Activated CD8-positive, alpha-beta T cell treated with anti-CD3 and anti-CD28 coated beads, Interleukin-2, amount 10 ng/mL, durations not matched to agents 7 days and 5 days (primary cell): Measurements from ENCODE around the gene CRNKL1. TPM values are rescaled to one million over a fixed set of nuclear protein-coding genes. Genes with fewer than 3 reads are reported as not detected.

Source experiments
- ATAC-seq: fragments of 150-1000 bp; cut with Tn5 transposase; one replicate; pipeline ENCODE4 v1.10.0; 2021; ENCODE audit warnings: moderate library complexity
- CTCF ChIA-PET: fragments of 350-600 bp; sonication (Branson Sonifier 250); formaldehyde crosslinking; loops from one replicate; lab custom pipeline; 2021; ENCODE audit warnings: antibody characterized with exemption; lab: Charles Lee
- POLR2A ChIA-PET: fragments of 350-600 bp; sonication (Branson Sonifier 250); formaldehyde crosslinking; loops from one replicate; lab custom pipeline; 2021; ENCODE audit warnings: antibody characterized with exemption; lab: Charles Lee
- DNase-seq: peaks from one replicate; pipeline ENCODE4 v3.0.0-alpha.2; 2020
- H3K27ac Mint-ChIP-seq: one replicate; pipeline ENCODE4 v1.8.0; 2021; ENCODE audit warnings: mild to moderate bottlenecking, mixed read lengths
- H3K27me3 Mint-ChIP-seq: one replicate; pipeline ENCODE4 v1.8.0; 2021; ENCODE audit warnings: low read depth, mixed read lengths
- H3K36me3 Mint-ChIP-seq: one replicate; pipeline ENCODE4 v1.8.0; 2021; ENCODE audit warnings: low read depth, mixed read lengths
- H3K4me1 Mint-ChIP-seq: one replicate; pipeline ENCODE4 v1.8.0; 2021; ENCODE audit warnings: low read depth, mixed read lengths
- H3K4me3 Mint-ChIP-seq: one replicate; pipeline ENCODE4 v1.8.0; 2021; ENCODE audit warnings: mild to moderate bottlenecking, mixed read lengths
- H3K9me3 Mint-ChIP-seq: one replicate; pipeline ENCODE4 v1.8.0; 2022; ENCODE audit warnings: mixed read lengths; ENCODE audit not compliant: insufficient read depth
- total RNA-seq, 2 experiments: library from RNA; stranded (reverse); gene quantifications; one replicate each; pipeline ENCODE4 v1.2.3, GENCODE V29; 2021

Gene CRNKL1
- total RNA-seq, 2 experiments from 2014 or later, result 17.4 to 20.8 TPM

- Mint-ChIP-seq H3K36me3 (no peaks in the 10 kb centered on the region), H3K27me3 (peaks cover 4% of the 10 kb centered on the region), H3K4me1 (no peaks in the 10 kb centered on the region), H3K4me3 (no peak overlapping the region), H3K9me3 (no peaks in the 10 kb centered on the region), H3K27ac (no peak overlapping the region)
- POLR2A ChIA-PET, result no interaction called here
- DNase-seq (no peak), ATAC-seq (no peak)
- CTCF ChIA-PET, result no interaction called here
These were observed 60.4 kb downstream of the CRNKL1 start for GRCh38 chr20:19991854-19992253.

GRCh38 chr20:19991308-19991707 lies 61.0 kb downstream of the CRNKL1 start:
- CTCF ChIA-PET, result no interaction called here
- H3K9me3 Mint-ChIP-seq, result no peaks in the 10 kb centered on the region
- H3K36me3 Mint-ChIP-seq, result no peaks in the 10 kb centered on the region
- H3K4me3 Mint-ChIP-seq, result no peak overlapping the region
- no peaks in the 10 kb centered on the region for H3K4me1 Mint-ChIP-seq
- peaks cover 4% of the 10 kb centered on the region for H3K27me3 Mint-ChIP-seq
- DNase-seq (no peak), ATAC-seq (no peak)
- H3K27ac Mint-ChIP-seq, result no peak overlapping the region
- POLR2A ChIA-PET, result no interaction called here

- Mint-ChIP-seq H3K27me3 (peaks cover 4% of the 10 kb centered on the region), H3K27ac (no peak overlapping the region), H3K9me3 (no peaks in the 10 kb centered on the region), H3K4me1 (no peaks in the 10 kb centered on the region), H3K36me3 (no peaks in the 10 kb centered on the region), H3K4me3 (no peak overlapping the region)
- ChIA-PET CTCF (no interaction called here), POLR2A (no interaction called here)
- no peak for ATAC-seq
- no peak for DNase-seq
These were observed 61.4 kb downstream of the CRNKL1 start for GRCh38 chr20:19990850-19991249.

DNA sequence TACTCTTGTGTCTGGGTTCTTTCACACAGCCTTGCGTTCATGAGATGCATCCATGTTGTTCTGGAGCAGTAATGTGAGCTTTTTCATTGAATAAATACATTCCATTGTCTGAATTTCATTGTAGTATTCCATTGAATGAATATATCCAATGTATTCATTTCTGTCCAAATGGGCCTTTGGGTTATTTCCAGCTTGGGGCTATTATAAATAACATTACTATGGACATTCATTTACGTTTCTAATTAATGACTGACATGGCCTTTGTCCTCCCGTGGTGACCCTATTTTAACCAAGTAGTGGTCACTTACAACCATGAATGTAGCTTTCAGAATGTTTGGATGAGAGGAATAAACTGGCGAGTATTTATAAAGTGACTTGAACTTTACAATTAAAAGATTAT lies 65.2 kb downstream of the CRNKL1 start:
- CTCF ChIA-PET, result no interaction called here
- H3K36me3 Mint-ChIP-seq, result no peaks in the 10 kb centered on the region
- H3K9me3 Mint-ChIP-seq, result no peaks in the 10 kb centered on the region
- H3K27ac Mint-ChIP-seq, result no peak overlapping the region
- POLR2A ChIA-PET, result no interaction called here
- ATAC-seq, result no peak
- no peaks in the 10 kb centered on the region for H3K4me1 Mint-ChIP-seq
- peaks cover 4% of the 10 kb centered on the region for H3K27me3 Mint-ChIP-seq
- H3K4me3 Mint-ChIP-seq, result no peak overlapping the region
- no peak for DNase-seq

- Mint-ChIP-seq H3K4me3 (no peak overlapping the region), H3K27ac (no peak overlapping the region), H3K27me3 (peaks cover 4% of the 10 kb centered on the region), H3K4me1 (no peaks in the 10 kb centered on the region), H3K36me3 (no peaks in the 10 kb centered on the region), H3K9me3 (no peaks in the 10 kb centered on the region)
- ChIA-PET POLR2A (no interaction called here), CTCF (no interaction called here)
- no peak for DNase-seq
- ATAC-seq, result no peak
These were observed 65.8 kb downstream of the CRNKL1 start for GRCh38 chr20:19986419-19986818.

Other genes starting within 250 kb of the CRNKL1 start
- gene NAA20, start 35.1 kb downstream of the CRNKL1 start, total RNA-seq, result 10 to 100 TPM; 55.8 to 59.1 TPM
- not detected for gene CFAP61, start 66 bp upstream of the CRNKL1 start, total RNA-seq